Testis (tissue), 3 donors: Measurements from ENCODE around the gene PIEZO2. TPM values are rescaled to one million over a fixed set of nuclear protein-coding genes. Genes with fewer than 3 reads are reported as not detected.
A peak's percentile ranks its signal among the peaks of the same experiment; 100 is the strongest.

Experiments used
- DNase-seq: peaks from one replicate; pipeline ENCODE4 v3.0.0-alpha.2; 2019
- H3K27ac ChIP-seq, 2 donors: fragments of 200-600 bp; sonication (generic); one replicate each; pipeline ENCODE4 v1.5.1; 2019
- H3K27me3 ChIP-seq: fragments of 200-600 bp; sonication (generic); one replicate; pipeline ENCODE4 v1.5.1; 2019
- H3K36me3 ChIP-seq: fragments of 200-600 bp; sonication (generic); one replicate; pipeline ENCODE4 v1.5.1; 2017; ENCODE audit warnings: low read depth; ENCODE audit errors: missing control alignments
- H3K4me1 ChIP-seq: fragments of 200-600 bp; sonication (generic); one replicate; pipeline ENCODE4 v1.5.1; 2019
- H3K4me3 ChIP-seq, 2 donors: fragments of 200-600 bp; sonication (generic); one replicate each; pipeline ENCODE4 v1.5.1; 2017 to 2019
- H3K9me3 ChIP-seq: fragments of 200-600 bp; sonication (generic); one replicate; pipeline ENCODE4 v1.5.1; 2017
- CTCF ChIP-seq, 3 experiments: fragments of 450-650 bp in 2 of 3; fragments of 200-600 bp in 1 of 3; sonication (generic) in 1 of 3; IDR thresholded peaks; one replicate each; pipeline ENCODE4 v1.5.1; 2016 to 2019; ENCODE audit warnings: antibody characterized with exemption in 3 of 3, mild to moderate bottlenecking in 2 of 3, moderate library complexity in 1 of 3
- POLR2A ChIP-seq: fragments of 450-650 bp; IDR thresholded peaks from one replicate; pipeline ENCODE4 v1.6.1; 2017; ENCODE audit warnings: antibody characterized with exemption, mild to moderate bottlenecking, moderate library complexity
- WGBS, 2 donors: methylation state at CpG; one replicate each; pipeline ENCODE4 v1.1.5; 2018; 5-methylcytosine and 5-hydroxymethylcytosine counted together
- intact Hi-C: fragments of 100-400 bp; cut with DNase I; formaldehyde crosslinking; loops from one replicate; pipeline ENCODE4 v1.15.1; 2023; ENCODE audit warnings: low total_unique reads
- polyA plus RNA-seq: library from polyadenylated mRNA; stranded (reverse); fragments of 350-450 nt; fragmentation: Illumina TruSeq; extraction: RNeasy Lipid Tissue Mini Kit (QIAGEN cat#74804); gene quantifications from one replicate; pipeline ENCODE4 v1.2.3, GENCODE V29; 2014; ENCODE audit warnings: low read depth, low replicate concordance; ENCODE audit not compliant: insufficient read depth
- total RNA-seq, 2 donors: library from RNA; depleted of rRNA; stranded (reverse); fragments of >200 nt; gene quantifications; one replicate each; pipeline ENCODE4 v1.2.3, GENCODE V29; 2016

PIEZO2 gene
- total and polyA plus RNA-seq, 3 donors from 2014 or later = 2.3 to 3.5 (median 3.0) TPM

- no peaks in the 10 kb centered on the region for H3K9me3 ChIP-seq
- intact Hi-C loops = no loop called here
- no peak for DNase-seq
- no peaks in the 10 kb centered on the region for H3K36me3 ChIP-seq
- TF ChIP-seq POLR2A = no peak
- H3K27ac ChIP-seq = no peak overlapping the region
- H3K4me3 ChIP-seq = peak overlapping the region in 1 of 2 donors; percentile 3
- no peaks in the 10 kb centered on the region for H3K27me3 ChIP-seq
- no peaks in the 10 kb centered on the region for H3K4me1 ChIP-seq
- WGBS, 2 donors = 37 to 44% methylated on average over 7 of the region's 7 CpGs
These were observed 358.1 kb downstream of the PIEZO2 start for GRCh38 chr18:10791169-10791831.

DNA sequence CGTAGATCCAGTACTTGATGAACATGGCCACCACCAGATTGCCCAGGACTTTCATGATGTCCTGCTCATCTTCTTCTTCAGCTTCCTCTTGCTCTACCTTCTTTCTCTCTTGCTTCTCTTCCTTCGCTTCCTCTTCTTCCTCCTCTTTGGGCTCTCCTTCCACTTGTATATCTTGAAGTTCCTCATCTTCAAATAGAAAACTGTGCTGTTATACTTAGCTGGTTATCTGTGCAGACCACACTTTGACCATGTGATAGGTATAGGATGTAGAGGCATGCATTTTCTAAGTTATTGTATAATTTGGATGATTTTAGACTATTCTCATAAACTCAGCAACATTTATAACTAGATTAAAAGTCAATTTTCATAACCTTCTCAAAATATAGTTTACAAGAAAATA is 360.2 kb downstream of the PIEZO2 start:
- 92 to 95% methylated on average over 2 of the region's 2 CpGs for WGBS, 2 donors

DNA sequence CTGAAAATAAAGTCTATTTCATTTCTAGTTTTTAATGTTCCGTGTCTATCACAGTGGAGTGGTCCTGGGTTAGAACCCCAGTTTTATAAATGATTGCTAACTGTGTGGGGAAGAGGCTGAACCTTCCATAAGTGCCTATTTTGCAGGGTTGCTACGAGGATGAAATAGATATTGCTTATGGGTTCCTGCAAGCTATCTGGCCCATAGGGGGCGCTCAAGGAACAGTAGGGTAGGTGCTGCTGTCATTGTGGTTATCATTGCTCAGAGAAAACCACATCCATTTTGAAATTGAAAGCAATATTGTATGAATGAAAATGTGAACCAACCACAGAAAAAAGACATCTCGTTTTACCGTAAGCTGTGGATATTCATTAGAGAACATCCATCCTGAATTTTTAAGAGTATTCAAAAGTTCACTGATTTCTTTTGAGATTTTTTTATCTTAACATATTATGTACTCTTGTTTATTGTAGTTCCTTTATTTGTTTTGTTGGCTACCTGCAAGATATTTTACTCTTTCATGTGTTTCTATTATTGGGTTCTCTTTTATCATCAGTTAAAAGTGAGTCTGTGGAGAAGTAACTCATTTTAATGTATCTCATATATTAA is 362.0 kb downstream of the PIEZO2 start:
- H3K36me3 ChIP-seq = no peaks in the 10 kb centered on the region
- H3K27me3 ChIP-seq = no peaks in the 10 kb centered on the region
- H3K27ac ChIP-seq = no peak overlapping the region
- peak; percentile 93 for DNase-seq
- no peak overlapping the region for H3K4me3 ChIP-seq
- 45 to 52% methylated on average over 5 of the region's 5 CpGs for WGBS, 2 donors
- H3K4me1 ChIP-seq = no peaks in the 10 kb centered on the region
- intact Hi-C loops = no loop called here
- no peaks in the 10 kb centered on the region for H3K9me3 ChIP-seq
- TF ChIP-seq POLR2A (no peak), CTCF (IDR thresholded peaks at IDR 0.05) (peak in 2 of 3 experiments; percentile 43 to 70)

More for the DNA sequence above, 360.2 kb downstream of the PIEZO2 start:
- no peaks in the 10 kb centered on the region for H3K36me3 ChIP-seq
- H3K27ac ChIP-seq = no peak overlapping the region
- H3K9me3 ChIP-seq = no peaks in the 10 kb centered on the region
- TF ChIP-seq POLR2A = no peak
- H3K27me3 ChIP-seq = no peaks in the 10 kb centered on the region
- H3K4me1 ChIP-seq = no peaks in the 10 kb centered on the region
- intact Hi-C loops = no loop called here
- H3K4me3 ChIP-seq = no peak overlapping the region
- DNase-seq = no peak

GRCh38 chr18:10785798-10786197 is 363.6 kb downstream of the PIEZO2 start:
- TF ChIP-seq CTCF (IDR thresholded peaks at IDR 0.05) (no peak), POLR2A (no peak)
- Histone ChIP-seq H3K4me3 (no peak overlapping the region), H3K36me3 (no peaks in the 10 kb centered on the region), H3K9me3 (no peaks in the 10 kb centered on the region), H3K27ac (no peak overlapping the region), H3K4me1 (no peaks in the 10 kb centered on the region), H3K27me3 (no peaks in the 10 kb centered on the region)
- intact Hi-C loops = no loop called here
- no peak for DNase-seq
- 63% methylated on average over 3 of the region's 3 CpGs for WGBS, 2 donors

GRCh38 chr18:10784596-10785202 is 364.7 kb downstream of the PIEZO2 start:
- Histone ChIP-seq H3K9me3 (no peaks in the 10 kb centered on the region), H3K27ac (no peak overlapping the region), H3K4me3 (no peak overlapping the region), H3K27me3 (no peaks in the 10 kb centered on the region), H3K4me1 (no peaks in the 10 kb centered on the region), H3K36me3 (no peaks in the 10 kb centered on the region)
- TF ChIP-seq POLR2A (no peak), CTCF (IDR thresholded peaks at IDR 0.05) (no peak)
- DNase-seq = no peak
- WGBS, 2 donors = 86 to 91% methylated on average over 7 of the region's 7 CpGs
- intact Hi-C loops = no loop called here
